Panc1 (cell line): ENCODE results near the gene STK10.

ENCODE experiments used
- POLR2AphosphoS5 ChIP-seq: IDR thresholded peaks from 2 replicates; pipeline ENCODE4 v1.6.1; 2012; ENCODE audit warnings: mild to moderate bottlenecking, low read depth, low read length, moderate library complexity
- REST ChIP-seq, 2 experiments: IDR thresholded peaks; 2 replicates each; pipeline ENCODE4 v1.6.1; 2011 to 2012; ENCODE audit warnings: low read depth in 2 of 2, control low read depth in 1 of 2, low read length in 1 of 2, mild to moderate bottlenecking in 1 of 2, moderate library complexity in 1 of 2; ENCODE audit not compliant: insufficient read depth in 1 of 2
- SIN3A ChIP-seq: IDR thresholded peaks from 2 replicates; pipeline ENCODE4 v1.6.1; 2012; ENCODE audit warnings: low read depth, mild to moderate bottlenecking, low read length, moderate library complexity, borderline replicate concordance; ENCODE audit not compliant: insufficient read depth
- TF ChIP-seq, protein P1 (sequence below): fragments of 450-650 bp; IDR thresholded peaks from 2 replicates; pipeline ENCODE4 v1.5.1; 2017; ENCODE audit warnings: mild to moderate bottlenecking

GRCh38 chr5:172105811-172106210 is 82.2 kb downstream of the STK10 start:
- TF ChIP-seq SIN3A (no peak), POLR2AphosphoS5 (no peak), REST (IDR thresholded peaks at IDR 0.05; ENCODE audit: insufficient read depth in 1 of 2, low read depth in 2 of 2, low read length in 1 of 2) (no peak)
- TF ChIP-seq, protein P1, sequence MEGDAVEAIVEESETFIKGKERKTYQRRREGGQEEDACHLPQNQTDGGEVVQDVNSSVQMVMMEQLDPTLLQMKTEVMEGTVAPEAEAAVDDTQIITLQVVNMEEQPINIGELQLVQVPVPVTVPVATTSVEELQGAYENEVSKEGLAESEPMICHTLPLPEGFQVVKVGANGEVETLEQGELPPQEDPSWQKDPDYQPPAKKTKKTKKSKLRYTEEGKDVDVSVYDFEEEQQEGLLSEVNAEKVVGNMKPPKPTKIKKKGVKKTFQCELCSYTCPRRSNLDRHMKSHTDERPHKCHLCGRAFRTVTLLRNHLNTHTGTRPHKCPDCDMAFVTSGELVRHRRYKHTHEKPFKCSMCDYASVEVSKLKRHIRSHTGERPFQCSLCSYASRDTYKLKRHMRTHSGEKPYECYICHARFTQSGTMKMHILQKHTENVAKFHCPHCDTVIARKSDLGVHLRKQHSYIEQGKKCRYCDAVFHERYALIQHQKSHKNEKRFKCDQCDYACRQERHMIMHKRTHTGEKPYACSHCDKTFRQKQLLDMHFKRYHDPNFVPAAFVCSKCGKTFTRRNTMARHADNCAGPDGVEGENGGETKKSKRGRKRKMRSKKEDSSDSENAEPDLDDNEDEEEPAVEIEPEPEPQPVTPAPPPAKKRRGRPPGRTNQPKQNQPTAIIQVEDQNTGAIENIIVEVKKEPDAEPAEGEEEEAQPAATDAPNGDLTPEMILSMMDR, result no peak
